ENCODE measurements around the gene SPOUT1. TPM values are rescaled to one million over a fixed set of nuclear protein-coding genes. Genes with fewer than 3 reads are reported as not detected.

The SPOUT1 gene, protein sequence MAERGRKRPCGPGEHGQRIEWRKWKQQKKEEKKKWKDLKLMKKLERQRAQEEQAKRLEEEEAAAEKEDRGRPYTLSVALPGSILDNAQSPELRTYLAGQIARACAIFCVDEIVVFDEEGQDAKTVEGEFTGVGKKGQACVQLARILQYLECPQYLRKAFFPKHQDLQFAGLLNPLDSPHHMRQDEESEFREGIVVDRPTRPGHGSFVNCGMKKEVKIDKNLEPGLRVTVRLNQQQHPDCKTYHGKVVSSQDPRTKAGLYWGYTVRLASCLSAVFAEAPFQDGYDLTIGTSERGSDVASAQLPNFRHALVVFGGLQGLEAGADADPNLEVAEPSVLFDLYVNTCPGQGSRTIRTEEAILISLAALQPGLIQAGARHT
- 23.8 TPM for total RNA-seq

DNA sequence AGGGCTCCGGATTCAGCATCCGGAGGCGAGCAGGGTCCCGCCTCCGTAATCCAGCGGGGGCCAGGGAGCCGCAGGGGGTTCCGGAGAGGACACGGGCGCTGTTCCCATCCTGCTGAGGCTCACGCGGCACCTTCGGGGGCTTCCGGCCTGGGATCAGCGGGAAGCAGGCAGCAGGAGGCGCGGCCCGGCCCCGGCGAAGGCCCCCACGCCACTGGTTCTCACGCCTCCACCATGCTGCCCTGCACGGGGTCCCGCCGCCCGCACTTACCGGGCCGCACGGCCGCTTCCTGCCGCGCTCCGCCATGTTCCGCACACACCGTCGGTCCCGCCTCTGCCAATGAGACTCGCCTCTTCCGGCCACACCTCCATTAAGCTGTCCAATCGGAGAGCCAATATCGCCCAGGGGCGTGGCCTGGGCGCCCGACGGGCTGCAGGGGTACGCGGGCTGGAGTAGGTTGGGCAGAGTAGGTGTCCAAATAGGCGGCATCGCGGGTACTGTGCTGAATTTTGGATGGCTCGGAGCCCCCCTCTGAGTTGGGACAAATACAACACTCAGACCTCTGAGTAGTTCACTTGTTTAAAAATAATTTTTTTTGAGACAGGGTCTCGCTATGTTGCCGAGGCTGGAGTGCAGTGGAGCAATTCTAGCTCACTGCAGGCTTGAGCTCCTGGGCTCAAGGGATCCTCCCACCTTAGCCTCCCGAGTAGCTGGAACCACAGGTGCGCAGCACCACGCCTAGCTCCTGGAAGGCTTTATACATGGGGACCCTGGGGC is at the start of gene SPOUT1:
SPOUT1 (minus strand) TSS at position 318 of the 775 bp plus-strand sequence; CDS start at position 304, 14 bp downstream.

DNA sequence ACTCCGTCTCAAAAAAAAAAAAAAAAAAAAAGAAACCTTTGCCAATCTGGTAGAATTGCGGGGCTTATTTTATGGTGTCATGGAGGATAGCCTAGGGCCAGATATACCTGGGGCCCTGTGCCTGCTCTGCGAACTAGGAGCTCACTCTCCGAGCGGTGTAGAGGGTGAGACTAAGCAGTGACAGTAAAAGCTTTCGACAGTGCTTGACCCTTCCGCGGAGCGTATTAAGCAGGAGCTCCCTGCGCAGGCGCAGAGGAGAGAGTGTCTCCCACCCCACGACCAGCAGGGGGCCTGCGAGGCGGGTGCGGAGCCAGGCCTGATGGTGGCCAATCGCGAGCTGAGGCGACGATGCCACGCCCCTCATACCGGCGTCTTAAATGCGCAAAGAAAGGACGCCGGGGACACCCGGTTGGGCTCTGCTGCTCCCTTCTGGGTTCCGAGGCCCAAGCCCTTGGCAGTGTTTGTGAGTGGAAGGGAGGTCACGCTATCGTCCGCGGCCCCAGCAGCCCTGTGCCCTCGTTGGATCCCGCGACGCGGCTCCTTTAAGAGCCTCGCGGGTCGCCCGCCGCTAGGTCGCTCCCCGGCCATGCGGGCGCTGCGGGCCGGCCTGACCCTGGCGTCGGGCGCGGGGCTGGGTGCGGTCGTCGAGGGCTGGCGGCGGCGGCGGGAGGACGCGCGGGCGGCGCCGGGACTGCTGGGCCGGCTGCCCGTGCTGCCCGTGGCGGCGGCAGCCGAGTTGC is 11.3 kb downstream of the SPOUT1 start, which contains the start of gene ENDOG:
ENDOG (plus strand) TSS at position 402 of the 740 bp plus-strand sequence; CDS start at position 587, 185 bp downstream.

DNA sequence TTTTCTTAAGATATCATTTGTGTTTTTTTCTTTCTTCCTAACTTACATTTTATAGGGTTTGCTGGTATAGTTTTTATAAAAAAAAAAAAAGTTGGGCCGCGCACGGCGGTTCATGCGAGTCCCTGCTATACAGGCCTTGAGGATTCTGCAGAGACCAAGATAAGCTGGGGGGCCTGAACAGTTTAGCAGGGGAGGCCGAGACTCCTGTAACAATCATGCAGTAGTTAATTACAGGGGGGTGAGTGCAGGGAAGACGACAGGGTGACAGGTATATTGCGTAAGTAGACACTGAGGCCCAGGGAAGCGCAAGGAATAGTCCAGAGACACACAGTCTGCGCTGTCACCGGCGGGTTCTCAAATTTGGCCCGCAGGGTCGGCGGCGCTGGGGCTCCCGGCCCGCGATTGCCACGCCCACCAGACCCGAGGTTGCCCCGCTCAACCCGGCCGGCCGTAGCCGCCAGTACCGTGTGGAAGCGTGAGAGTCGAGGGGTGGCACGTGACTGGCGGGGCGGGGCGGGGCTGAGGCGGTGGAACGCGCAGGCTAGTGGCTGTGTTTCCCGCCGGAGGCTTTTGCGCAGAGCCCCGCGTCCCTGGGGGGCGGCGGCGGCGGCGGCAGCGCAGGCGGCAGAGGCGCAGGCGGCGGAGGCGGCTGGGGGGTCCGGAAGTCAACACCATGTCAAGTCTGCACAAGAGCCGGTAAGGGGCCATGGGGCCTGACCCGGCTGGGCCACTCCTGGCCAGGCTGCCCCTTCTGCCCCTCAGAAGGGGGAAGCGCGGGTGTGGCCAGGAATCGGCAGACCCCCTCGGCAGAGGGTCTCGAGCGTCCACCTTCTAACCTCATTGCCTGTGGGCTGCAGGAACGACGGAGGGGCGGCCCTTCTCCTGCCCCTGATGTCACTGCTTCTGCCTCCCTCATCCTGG is 42.7 kb downstream of the SPOUT1 start, which contains the start of gene TBC1D13:
TBC1D13 (plus strand) TSS at position 573 of the 921 bp plus-strand sequence; CDS start at position 674, 101 bp downstream.

DNA sequence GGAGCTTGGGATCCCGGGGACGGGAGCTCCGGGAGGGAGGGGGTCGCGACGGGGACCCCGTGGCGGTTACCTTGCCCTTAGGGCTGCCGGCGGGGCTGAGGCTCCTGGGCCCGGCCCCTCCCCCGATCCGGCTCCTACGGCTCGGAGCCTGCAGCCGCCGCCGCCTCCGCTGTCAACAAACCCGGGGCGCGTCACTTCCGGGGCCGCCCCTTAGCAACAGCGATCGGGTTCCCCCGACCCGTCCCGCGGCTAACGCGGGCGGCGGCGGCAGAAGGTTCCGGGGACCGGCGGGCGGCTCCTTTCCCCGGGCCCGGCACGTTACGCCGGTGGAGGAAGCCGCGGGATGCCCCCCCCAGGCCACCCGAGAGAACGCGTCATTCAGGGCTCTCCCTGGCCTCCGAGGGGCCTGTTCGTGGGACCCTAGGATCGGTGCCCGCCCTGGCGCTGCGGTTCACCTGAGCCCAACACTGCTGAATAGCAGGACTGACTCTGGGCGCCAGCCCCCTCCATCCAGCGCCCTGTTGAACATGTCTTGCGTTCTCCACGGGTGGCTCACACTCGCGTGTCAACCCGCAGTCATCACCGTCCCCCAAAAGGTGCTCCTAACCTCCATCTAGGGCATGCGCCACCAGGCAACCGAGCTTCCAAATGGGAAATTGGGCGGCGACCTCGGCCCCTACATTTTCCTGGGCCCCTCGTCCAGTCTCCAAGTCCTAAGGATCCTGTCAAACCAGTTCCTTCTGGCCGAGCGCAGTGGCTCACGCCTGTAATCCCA is 57.7 kb downstream of the SPOUT1 start, which contains the start of gene ZER1:
ZER1 (minus strand) TSS at position 183 of the 775 bp plus-strand sequence. CDS start 16,362 bp downstream, outside the sequence.

Other genes starting within 250 kb of the SPOUT1 start
- 31.3 TPM for gene DYNC2I2, start 172.9 kb downstream of the SPOUT1 start, total RNA-seq
- gene SET, start 140.6 kb downstream of the SPOUT1 start, total RNA-seq = 408 TPM
- 1.6 TPM for gene PKN3, start 127.3 kb downstream of the SPOUT1 start, total RNA-seq
- 3.1 TPM for gene ZDHHC12, start 105.7 kb downstream of the SPOUT1 start, total RNA-seq
- 39.1 TPM for gene ZER1, start 57.9 kb downstream of the SPOUT1 start, total RNA-seq
- gene TBC1D13, start 42.5 kb downstream of the SPOUT1 start, total RNA-seq = 11.3 TPM
- gene ENDOG, start 11.3 kb downstream of the SPOUT1 start, total RNA-seq = 18.5 TPM
- gene KYAT1, start 52.2 kb upstream of the SPOUT1 start, total RNA-seq = 10.6 TPM
- 25.7 TPM for gene LRRC8A, start 52.3 kb upstream of the SPOUT1 start, total RNA-seq
- gene PHYHD1, start 91.2 kb upstream of the SPOUT1 start, total RNA-seq = 1.9 TPM
- 12.2 TPM for gene DOLK, start 117.8 kb upstream of the SPOUT1 start, total RNA-seq
- gene NUP188, start 117.9 kb upstream of the SPOUT1 start, total RNA-seq = 68.9 TPM
- 52.6 TPM for gene SH3GLB2, start 198.5 kb upstream of the SPOUT1 start, total RNA-seq
- 28.5 TPM for gene MIGA2, start 206.8 kb upstream of the SPOUT1 start, total RNA-seq